HepG2 (cell line): Measurements from ENCODE around the gene ZBTB21. TPM values are rescaled to one million over a fixed set of nuclear protein-coding genes. Genes with fewer than 3 reads are reported as not detected.

Experiments
- EP300 ChIP-seq, 3 experiments: sonication (generic) in 1 of 3; formaldehyde crosslinking in 1 of 3; IDR thresholded peaks; 2 replicates each; pipeline versions ENCODE4 v1.5.1 to v1.6.1; 2011 to 2020; ENCODE audit warnings: low read depth in 2 of 3, low read length in 2 of 3, borderline replicate concordance in 1 of 3, improper control_type of control experiment in 1 of 3, mild to moderate bottlenecking in 1 of 3, missing genetic modification reagents in 1 of 3, moderate library complexity in 1 of 3
- FOXA3 ChIP-seq: IDR thresholded peaks from 2 replicates; pipeline ENCODE4 v1.6.1; 2016; ENCODE audit warnings: missing genetic modification reagents, missing compliant biosample characterization
- KDM1A ChIP-seq: IDR thresholded peaks from 2 replicates; pipeline ENCODE4 v1.6.1; 2016; ENCODE audit warnings: missing compliant biosample characterization
- NCOR1 ChIP-seq: fragments of 200-600 bp; sonication (generic); IDR thresholded peaks from 2 replicates; pipeline ENCODE4 v1.7.0; 2017; ENCODE audit warnings: antibody characterized with exemption, low read length, borderline replicate concordance
- PRDM10 ChIP-seq: sonication (generic); formaldehyde crosslinking; IDR thresholded peaks from 2 replicates; pipeline ENCODE4 v1.4.0; 2020; ENCODE audit warnings: low read depth, missing genetic modification reagents
- SOX5 ChIP-seq: IDR thresholded peaks from 2 replicates; pipeline ENCODE4 v1.6.1; 2016; ENCODE audit warnings: borderline replicate concordance
- SP4 ChIP-seq: sonication (generic); formaldehyde crosslinking; IDR thresholded peaks from 2 replicates; pipeline ENCODE4 v1.8.1; 2023; ENCODE audit warnings: mild to moderate bottlenecking, missing genetic modification reagents
- ZFX ChIP-seq: sonication (generic); formaldehyde crosslinking; IDR thresholded peaks from 2 replicates; pipeline ENCODE4 v1.4.0; 2020; ENCODE audit warnings: mild to moderate bottlenecking, low read depth, missing genetic modification reagents, moderate library complexity
- ZNF563 ChIP-seq: sonication (generic); formaldehyde crosslinking; IDR thresholded peaks from 2 replicates; pipeline ENCODE4 v1.8.0; 2022; ENCODE audit warnings: mild to moderate bottlenecking, moderate library complexity, missing genetic modification reagents
- polyA plus RNA-seq, 8 experiments: library from polyadenylated mRNA; depleted of rRNA in 3 of 8; stranded (reverse) in 7 of 8; unstranded in 1 of 8; fragments of >200 nt; fragmentation: Illumina TruSeq in 4 of 8; extraction: Trizol in 4 of 8; gene quantifications; 2 replicates each; pipeline versions ENCODE4 v1.2.1 to v1.2.3, GENCODE V29; 2011 to 2016; ENCODE audit warnings: low read depth in 4 of 8, missing spikeins in 1 of 8, mixed read lengths in 1 of 8; ENCODE audit not compliant: insufficient read depth in 1 of 8
- total RNA-seq, 5 experiments: library from RNA; depleted of rRNA; stranded (reverse); fragments of >200 nt; fragmentation: Illumina TruSeq; extraction: Trizol; gene quantifications; 2 replicates each; pipeline ENCODE4 v1.2.3, GENCODE V29; 2016; ENCODE audit warnings: low read depth in 1 of 5
- TF ChIP-seq, protein P1 (sequence below): sonication (generic); formaldehyde crosslinking; IDR thresholded peaks from 2 replicates; pipeline ENCODE4 v1.5.1; 2020; ENCODE audit warnings: mild to moderate bottlenecking, missing genetic modification reagents, borderline replicate concordance
- TF ChIP-seq, protein P2 (sequence below): sonication (generic); formaldehyde crosslinking; IDR thresholded peaks from 2 replicates; pipeline ENCODE4; 2020; ENCODE audit warnings: missing genetic modification reagents, mild to moderate bottlenecking, borderline replicate concordance
- TF ChIP-seq, protein P3 (sequence below): sonication (generic); formaldehyde crosslinking; IDR thresholded peaks from 2 replicates; pipeline ENCODE4 v1.4.0; 2020; ENCODE audit warnings: missing genetic modification reagents

The ZBTB21 gene
- total and polyA plus RNA-seq, 2 of the 13 experiments (the other 11 are each of a cell fraction or from before 2014, with no cell fraction given), result 4.5 to 6.1 TPM

- TF ChIP-seq, protein P1, sequence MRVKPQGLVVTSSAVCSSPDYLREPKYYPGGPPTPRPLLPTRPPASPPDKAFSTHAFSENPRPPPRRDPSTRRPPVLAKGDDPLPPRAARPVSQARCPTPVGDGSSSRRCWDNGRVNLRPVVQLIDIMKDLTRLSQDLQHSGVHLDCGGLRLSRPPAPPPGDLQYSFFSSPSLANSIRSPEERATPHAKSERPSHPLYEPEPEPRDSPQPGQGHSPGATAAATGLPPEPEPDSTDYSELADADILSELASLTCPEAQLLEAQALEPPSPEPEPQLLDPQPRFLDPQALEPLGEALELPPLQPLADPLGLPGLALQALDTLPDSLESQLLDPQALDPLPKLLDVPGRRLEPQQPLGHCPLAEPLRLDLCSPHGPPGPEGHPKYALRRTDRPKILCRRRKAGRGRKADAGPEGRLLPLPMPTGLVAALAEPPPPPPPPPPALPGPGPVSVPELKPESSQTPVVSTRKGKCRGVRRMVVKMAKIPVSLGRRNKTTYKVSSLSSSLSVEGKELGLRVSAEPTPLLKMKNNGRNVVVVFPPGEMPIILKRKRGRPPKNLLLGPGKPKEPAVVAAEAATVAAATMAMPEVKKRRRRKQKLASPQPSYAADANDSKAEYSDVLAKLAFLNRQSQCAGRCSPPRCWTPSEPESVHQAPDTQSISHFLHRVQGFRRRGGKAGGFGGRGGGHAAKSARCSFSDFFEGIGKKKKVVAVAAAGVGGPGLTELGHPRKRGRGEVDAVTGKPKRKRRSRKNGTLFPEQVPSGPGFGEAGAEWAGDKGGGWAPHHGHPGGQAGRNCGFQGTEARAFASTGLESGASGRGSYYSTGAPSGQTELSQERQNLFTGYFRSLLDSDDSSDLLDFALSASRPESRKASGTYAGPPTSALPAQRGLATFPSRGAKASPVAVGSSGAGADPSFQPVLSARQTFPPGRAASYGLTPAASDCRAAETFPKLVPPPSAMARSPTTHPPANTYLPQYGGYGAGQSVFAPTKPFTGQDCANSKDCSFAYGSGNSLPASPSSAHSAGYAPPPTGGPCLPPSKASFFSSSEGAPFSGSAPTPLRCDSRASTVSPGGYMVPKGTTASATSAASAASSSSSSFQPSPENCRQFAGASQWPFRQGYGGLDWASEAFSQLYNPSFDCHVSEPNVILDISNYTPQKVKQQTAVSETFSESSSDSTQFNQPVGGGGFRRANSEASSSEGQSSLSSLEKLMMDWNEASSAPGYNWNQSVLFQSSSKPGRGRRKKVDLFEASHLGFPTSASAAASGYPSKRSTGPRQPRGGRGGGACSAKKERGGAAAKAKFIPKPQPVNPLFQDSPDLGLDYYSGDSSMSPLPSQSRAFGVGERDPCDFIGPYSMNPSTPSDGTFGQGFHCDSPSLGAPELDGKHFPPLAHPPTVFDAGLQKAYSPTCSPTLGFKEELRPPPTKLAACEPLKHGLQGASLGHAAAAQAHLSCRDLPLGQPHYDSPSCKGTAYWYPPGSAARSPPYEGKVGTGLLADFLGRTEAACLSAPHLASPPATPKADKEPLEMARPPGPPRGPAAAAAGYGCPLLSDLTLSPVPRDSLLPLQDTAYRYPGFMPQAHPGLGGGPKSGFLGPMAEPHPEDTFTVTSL (CRISPR knock-in tag), result peak; percentile 23; the same call in 1 of the 2 replicates
- TF ChIP-seq SP4 (CRISPR knock-in tag) (no peak), KDM1A (CRISPR knock-in tag) (peak; percentile 24; the same call in 1 of the 2 replicates), ZFX (CRISPR knock-in tag) (0 out of 2 replicates have a peak, but pooled peaks have one; percentile 31), PRDM10 (CRISPR knock-in tag) (peak; percentile 44; the same call in 1 of the 2 replicates), NCOR1 (peak; percentile 38; the same call in 1 of the 2 replicates), ZNF563 (CRISPR knock-in tag) (peak; percentile 53; the same call in 1 of the 2 replicates), SOX5 (0 out of 2 replicates have a peak, but pooled peaks have one; percentile 33), EP300 (IDR thresholded peaks at IDR 0.05; ENCODE audit: low read depth in 2 of 2, low read length in 2 of 2) (peak; percentile 47 to 60; a peak in 2 of 4 replicates), EP300 (CRISPR knock-in tag; IDR thresholded peaks at IDR 0.05; ENCODE audit: borderline replicate concordance) (no peak; the same call in 1 of the 2 replicates), FOXA3 (CRISPR knock-in tag) (peak; percentile 62)
- TF ChIP-seq, protein P2, sequence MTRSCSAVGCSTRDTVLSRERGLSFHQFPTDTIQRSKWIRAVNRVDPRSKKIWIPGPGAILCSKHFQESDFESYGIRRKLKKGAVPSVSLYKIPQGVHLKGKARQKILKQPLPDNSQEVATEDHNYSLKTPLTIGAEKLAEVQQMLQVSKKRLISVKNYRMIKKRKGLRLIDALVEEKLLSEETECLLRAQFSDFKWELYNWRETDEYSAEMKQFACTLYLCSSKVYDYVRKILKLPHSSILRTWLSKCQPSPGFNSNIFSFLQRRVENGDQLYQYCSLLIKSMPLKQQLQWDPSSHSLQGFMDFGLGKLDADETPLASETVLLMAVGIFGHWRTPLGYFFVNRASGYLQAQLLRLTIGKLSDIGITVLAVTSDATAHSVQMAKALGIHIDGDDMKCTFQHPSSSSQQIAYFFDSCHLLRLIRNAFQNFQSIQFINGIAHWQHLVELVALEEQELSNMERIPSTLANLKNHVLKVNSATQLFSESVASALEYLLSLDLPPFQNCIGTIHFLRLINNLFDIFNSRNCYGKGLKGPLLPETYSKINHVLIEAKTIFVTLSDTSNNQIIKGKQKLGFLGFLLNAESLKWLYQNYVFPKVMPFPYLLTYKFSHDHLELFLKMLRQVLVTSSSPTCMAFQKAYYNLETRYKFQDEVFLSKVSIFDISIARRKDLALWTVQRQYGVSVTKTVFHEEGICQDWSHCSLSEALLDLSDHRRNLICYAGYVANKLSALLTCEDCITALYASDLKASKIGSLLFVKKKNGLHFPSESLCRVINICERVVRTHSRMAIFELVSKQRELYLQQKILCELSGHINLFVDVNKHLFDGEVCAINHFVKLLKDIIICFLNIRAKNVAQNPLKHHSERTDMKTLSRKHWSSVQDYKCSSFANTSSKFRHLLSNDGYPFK, result no peak
- TF ChIP-seq, protein P3, sequence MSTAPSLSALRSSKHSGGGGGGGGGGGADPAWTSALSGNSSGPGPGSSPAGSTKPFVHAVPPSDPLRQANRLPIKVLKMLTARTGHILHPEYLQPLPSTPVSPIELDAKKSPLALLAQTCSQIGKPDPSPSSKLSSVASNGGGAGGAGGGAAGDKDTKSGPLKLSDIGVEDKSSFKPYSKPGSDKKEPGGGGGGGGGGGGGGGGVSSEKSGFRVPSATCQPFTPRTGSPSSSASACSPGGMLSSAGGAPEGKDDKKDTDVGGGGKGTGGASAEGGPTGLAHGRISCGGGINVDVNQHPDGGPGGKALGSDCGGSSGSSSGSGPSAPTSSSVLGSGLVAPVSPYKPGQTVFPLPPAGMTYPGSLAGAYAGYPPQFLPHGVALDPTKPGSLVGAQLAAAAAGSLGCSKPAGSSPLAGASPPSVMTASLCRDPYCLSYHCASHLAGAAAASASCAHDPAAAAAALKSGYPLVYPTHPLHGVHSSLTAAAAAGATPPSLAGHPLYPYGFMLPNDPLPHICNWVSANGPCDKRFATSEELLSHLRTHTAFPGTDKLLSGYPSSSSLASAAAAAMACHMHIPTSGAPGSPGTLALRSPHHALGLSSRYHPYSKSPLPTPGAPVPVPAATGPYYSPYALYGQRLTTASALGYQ, result peak; percentile 32; the same call in 1 of the 2 replicates
Observed at GRCh38 chr21:41957991-41958766, 52.0 kb downstream of the ZBTB21 start (continued).
